Activated naive CD8-positive, alpha-beta T cell treated with anti-CD3 and anti-CD28 coated beads, Interleukin-2, amount 10 ng/mL, durations not matched to agents 7 days and 5 days (primary cell): Measurements from ENCODE around the gene SLC37A1. TPM values are rescaled to one million over a fixed set of nuclear protein-coding genes. Genes with fewer than 3 reads are reported as not detected.
A peak's percentile ranks its signal among the peaks of the same experiment; 100 is the strongest.

Experiments
- ATAC-seq: fragments of 150-1000 bp; cut with Tn5 transposase; one replicate; pipeline ENCODE4 v1.10.0; 2021; ENCODE audit warnings: low read depth, moderate library complexity
- POLR2A ChIA-PET: fragments of 350-600 bp; sonication (Branson Sonifier 250); formaldehyde crosslinking; loops from one replicate; lab custom pipeline; 2021; ENCODE audit warnings: antibody characterized with exemption; lab: Charles Lee
- DNase-seq: peaks from one replicate; pipeline ENCODE4 v3.0.0; 2021
- H3K27ac Mint-ChIP-seq: one replicate; pipeline ENCODE4 v1.8.0; 2022; ENCODE audit warnings: mild to moderate bottlenecking, mixed read lengths
- H3K27me3 Mint-ChIP-seq: one replicate; pipeline ENCODE4 v1.8.0; 2022; ENCODE audit warnings: mild to moderate bottlenecking, moderate library complexity, mixed read lengths
- H3K36me3 Mint-ChIP-seq: one replicate; pipeline ENCODE4 v1.8.0; 2021; ENCODE audit warnings: mild to moderate bottlenecking, mixed read lengths
- H3K4me1 Mint-ChIP-seq: one replicate; pipeline ENCODE4 v1.8.0; 2021; ENCODE audit warnings: mixed read lengths
- H3K4me3 Mint-ChIP-seq: one replicate; pipeline ENCODE4 v1.8.0; 2022; ENCODE audit warnings: mild to moderate bottlenecking, moderate library complexity, mixed read lengths
- H3K9me3 Mint-ChIP-seq: one replicate; pipeline ENCODE4 v1.8.0; 2021; ENCODE audit warnings: mixed read lengths
- total RNA-seq, 2 experiments: library from RNA; stranded (reverse); gene quantifications; one replicate each; pipeline ENCODE4 v1.2.3, GENCODE V29; 2021

The SLC37A1 gene
- total RNA-seq, 2 experiments from 2014 or later = 24.7 to 25.4 TPM

- no peaks in the 10 kb centered on the region for H3K9me3 Mint-ChIP-seq
- POLR2A ChIA-PET = no interaction called here
- H3K27me3 Mint-ChIP-seq = no peaks in the 10 kb centered on the region
- peaks cover 32% of the 10 kb centered on the region for H3K4me1 Mint-ChIP-seq
- ATAC-seq = no peak
- H3K27ac Mint-ChIP-seq = no peak overlapping the region
- H3K4me3 Mint-ChIP-seq = no peak overlapping the region
- DNase-seq = no peak
- H3K36me3 Mint-ChIP-seq = no peaks in the 10 kb centered on the region
Observed at GRCh38 chr21:42500225-42500624, 13.4 kb upstream of the SLC37A1 start.

- Mint-ChIP-seq H3K27ac (no peak overlapping the region), H3K4me3 (no peak overlapping the region), H3K36me3 (no peaks in the 10 kb centered on the region), H3K9me3 (no peaks in the 10 kb centered on the region), H3K4me1 (peaks cover 28% of the 10 kb centered on the region), H3K27me3 (no peaks in the 10 kb centered on the region)
- ATAC-seq = no peak
- POLR2A ChIA-PET = no interaction called here
- DNase-seq = no peak
Observed at GRCh38 chr21:42500736-42501135, 12.9 kb upstream of the SLC37A1 start.

- Mint-ChIP-seq H3K27me3 (no peaks in the 10 kb centered on the region), H3K36me3 (no peaks in the 10 kb centered on the region), H3K4me3 (peak overlapping the region; percentile 26), H3K4me1 (peaks cover 17% of the 10 kb centered on the region), H3K9me3 (no peaks in the 10 kb centered on the region), H3K27ac (peak overlapping the region; percentile 72)
- POLR2A ChIA-PET = interaction anchor here (1.2 to 1.6 kb wide), 3 partner anchors 10 to 25 kb away, joined by 3 read pairs; partner anchors contain the start of gene SLC37A1
- no peak for DNase-seq
- peak; percentile 87 for ATAC-seq
Observed at GRCh38 chr21:42503711-42504110, 9.9 kb upstream of the SLC37A1 start.

- Mint-ChIP-seq H3K9me3 (no peaks in the 10 kb centered on the region), H3K4me1 (peaks cover 17% of the 10 kb centered on the region), H3K36me3 (no peaks in the 10 kb centered on the region), H3K4me3 (no peak overlapping the region), H3K27ac (no peak overlapping the region), H3K27me3 (no peaks in the 10 kb centered on the region)
- DNase-seq (no peak), ATAC-seq (no peak)
- POLR2A ChIA-PET = interaction anchor here (1.3 kb wide), 1 partner anchor 9 kb away, joined by 4 read pairs; no protein-coding TSS in a partner anchor
Observed at GRCh38 chr21:42505090-42505726, 8.4 kb upstream of the SLC37A1 start.

GRCh38 chr21:42507418-42507817 is 6.2 kb upstream of the SLC37A1 start:
- Mint-ChIP-seq H3K36me3 (no peaks in the 10 kb centered on the region), H3K4me3 (no peak overlapping the region), H3K27me3 (peaks cover 2% of the 10 kb centered on the region), H3K4me1 (peaks cover 15% of the 10 kb centered on the region), H3K9me3 (no peaks in the 10 kb centered on the region), H3K27ac (no peak overlapping the region)
- POLR2A ChIA-PET = no interaction called here
- no peak for ATAC-seq
- no peak for DNase-seq

- Mint-ChIP-seq H3K9me3 (no peaks in the 10 kb centered on the region), H3K27me3 (peaks cover 2% of the 10 kb centered on the region), H3K27ac (no peak overlapping the region), H3K36me3 (no peaks in the 10 kb centered on the region), H3K4me1 (peaks cover 18% of the 10 kb centered on the region), H3K4me3 (no peak overlapping the region)
- DNase-seq = no peak
- POLR2A ChIA-PET = no interaction called here
- no peak for ATAC-seq
Observed at GRCh38 chr21:42508371-42508770, 5.3 kb upstream of the SLC37A1 start.

GRCh38 chr21:42509244-42509643 is 4.4 kb upstream of the SLC37A1 start:
- H3K4me1 Mint-ChIP-seq = peaks cover 9% of the 10 kb centered on the region
- peaks cover 2% of the 10 kb centered on the region for H3K27me3 Mint-ChIP-seq
- no peak overlapping the region for H3K27ac Mint-ChIP-seq
- no peaks in the 10 kb centered on the region for H3K36me3 Mint-ChIP-seq
- POLR2A ChIA-PET = no interaction called here
- DNase-seq = no peak
- H3K9me3 Mint-ChIP-seq = no peaks in the 10 kb centered on the region
- no peak for ATAC-seq
- H3K4me3 Mint-ChIP-seq = no peak overlapping the region

- H3K27me3 Mint-ChIP-seq = peaks cover 2% of the 10 kb centered on the region
- no peak for DNase-seq
- H3K9me3 Mint-ChIP-seq = no peaks in the 10 kb centered on the region
- H3K4me3 Mint-ChIP-seq = peak overlapping the region; percentile 26
- POLR2A ChIA-PET = interaction anchor here (0.9 to 1.8 kb wide), 2 partner anchors 45 to 617 kb away, joined by 3 to 5 read pairs; no protein-coding TSS in a partner anchor
- H3K4me1 Mint-ChIP-seq = peaks cover 28% of the 10 kb centered on the region
- H3K27ac Mint-ChIP-seq = peak overlapping the region; percentile 60
- peaks cover 10% of the 10 kb centered on the region for H3K36me3 Mint-ChIP-seq
- ATAC-seq = no peak
Observed at GRCh38 chr21:42512346-42513034, 1.2 kb upstream of the SLC37A1 start.

- POLR2A ChIA-PET = interaction anchor here (0.6 to 3.5 kb wide), 13 partner anchors 9 to 379 kb away, joined by 3 to 32 read pairs (median 4); partner anchors contain the start of genes NDUFV3 and RSPH1
- peak overlapping the region; percentile 84 for H3K27ac Mint-ChIP-seq
- DNase-seq = peak; percentile 76
- H3K36me3 Mint-ChIP-seq = peaks cover 25% of the 10 kb centered on the region
- peak overlapping the region; percentile 87 for H3K4me3 Mint-ChIP-seq
- H3K9me3 Mint-ChIP-seq = no peaks in the 10 kb centered on the region
- peaks cover 31% of the 10 kb centered on the region for H3K4me1 Mint-ChIP-seq
- H3K27me3 Mint-ChIP-seq = peaks cover 2% of the 10 kb centered on the region
- peak; percentile 73 for ATAC-seq
Observed at GRCh38 chr21:42513985-42514882, 582 bp downstream of the SLC37A1 start.

- Mint-ChIP-seq H3K9me3 (no peaks in the 10 kb centered on the region), H3K4me1 (peaks cover 32% of the 10 kb centered on the region), H3K4me3 (peak overlapping the region; percentile 86), H3K27ac (peak overlapping the region; percentile 68), H3K36me3 (peaks cover 31% of the 10 kb centered on the region), H3K27me3 (peaks cover 2% of the 10 kb centered on the region)
- no peak for DNase-seq
- ATAC-seq = peak; percentile 2
- POLR2A ChIA-PET = interaction anchor here (1.1 to 3.5 kb wide), 8 partner anchors 8 to 378 kb away, joined by 3 to 32 read pairs (median 6); partner anchors contain the start of gene NDUFV3
Observed at GRCh38 chr21:42514883-42515228, 1.2 kb downstream of the SLC37A1 start.

GRCh38 chr21:42515708-42516502 is 2.3 kb downstream of the SLC37A1 start:
- H3K27ac Mint-ChIP-seq = no peak overlapping the region
- peaks cover 34% of the 10 kb centered on the region for H3K4me1 Mint-ChIP-seq
- peak overlapping the region; percentile 86 for H3K4me3 Mint-ChIP-seq
- ATAC-seq (no peak), DNase-seq (no peak)
- POLR2A ChIA-PET = interaction anchor here (3.5 kb wide), 1 partner anchor 12 kb away, joined by 32 read pairs; no protein-coding TSS in a partner anchor
- peaks cover 2% of the 10 kb centered on the region for H3K27me3 Mint-ChIP-seq
- H3K9me3 Mint-ChIP-seq = no peaks in the 10 kb centered on the region
- peaks cover 32% of the 10 kb centered on the region for H3K36me3 Mint-ChIP-seq

GRCh38 chr21:42518215-42518614 is 4.6 kb downstream of the SLC37A1 start:
- Mint-ChIP-seq H3K27ac (no peak overlapping the region), H3K36me3 (peaks cover 40% of the 10 kb centered on the region), H3K27me3 (no peaks in the 10 kb centered on the region), H3K9me3 (no peaks in the 10 kb centered on the region), H3K4me1 (peaks cover 29% of the 10 kb centered on the region), H3K4me3 (no peak overlapping the region)
- POLR2A ChIA-PET = interaction anchor here (0.9 kb wide), 1 partner anchor 334 kb away, joined by 3 read pairs; no protein-coding TSS in a partner anchor
- ATAC-seq (no peak), DNase-seq (no peak)
